IMR-90 (cell line): ENCODE measurements around the gene CRLF2. TPM values are rescaled to one million over a fixed set of nuclear protein-coding genes. Genes with fewer than 3 reads are reported as not detected.
"Not testable (repeated sequence)": the region's sequence is repeated elsewhere in the genome, so short reads cannot be mapped to it uniquely, and the experiment has no call there.

Experiments used
- ATAC-seq: fragments of 200-7000 bp; cut with Tn5 transposase; 2 replicates; pipeline ENCODE4 v1.9.1; 2020; ENCODE audit warnings: low read depth, mild to moderate bottlenecking, moderate library complexity
- BruUV-seq: library from RNA; stranded (reverse); fragments of 400-500 nt; replicated peaks from 2 replicates; lab custom pipeline; 2021; lab: Mats Ljungman, UMichigan
- CTCF ChIA-PET: fragments of 300-600 bp; formaldehyde crosslinking; extraction: SDS; loops from one replicate; lab custom pipeline; 2021; ENCODE audit warnings: antibody characterized with exemption; lab: Yijun Ruan, JAX
- POLR2A ChIA-PET: fragments of 300-600 bp; sonication (Branson Sonifier 250); formaldehyde crosslinking; loops from one replicate; lab custom pipeline; 2022; ENCODE audit warnings: antibody characterized with exemption; ENCODE audit not compliant: unreplicated experiment; lab: Charles Lee
- DNase-seq: peaks from one replicate; pipeline ENCODE4 v3.0.0; 2013
- H2AFZ ChIP-seq: replicated peaks from 2 replicates; pipeline ENCODE3; 2013; ENCODE audit warnings: low read length, mild to moderate bottlenecking; ENCODE audit not compliant: poor library complexity
- H2AK5ac ChIP-seq: 2 replicates; pipeline ENCODE4 v1.6.1; 2013; ENCODE audit warnings: low read depth, low read length, inconsistent platforms
- H2AK9ac ChIP-seq: replicated peaks from 2 replicates; pipeline ENCODE3; 2013; ENCODE audit warnings: mild to moderate bottlenecking, low read depth, low read length, moderate library complexity; ENCODE audit not compliant: poor library complexity
- H2BK120ac ChIP-seq: 2 replicates; pipeline ENCODE4 v1.6.1; 2013; ENCODE audit warnings: low read depth, low read length, inconsistent platforms
- H2BK15ac ChIP-seq: 3 replicates; pipeline ENCODE4 v1.6.1; 2013; ENCODE audit warnings: low read depth, low read length, inconsistent platforms
- H2BK20ac ChIP-seq: 2 replicates; pipeline ENCODE4 v1.6.1; 2013; ENCODE audit warnings: low read depth, mild to moderate bottlenecking, inconsistent platforms, low read length, moderate library complexity
- H2BK5ac ChIP-seq: 2 replicates; pipeline ENCODE4 v1.6.1; 2013; ENCODE audit warnings: mild to moderate bottlenecking, low read depth, low read length, inconsistent platforms; ENCODE audit not compliant: poor library complexity, severe bottlenecking
- H3K14ac ChIP-seq: replicated peaks from 2 replicates; pipeline ENCODE4 v1.6.1; 2013; ENCODE audit warnings: low read depth, low read length, inconsistent platforms
- H3K18ac ChIP-seq: 2 replicates; pipeline ENCODE4 v1.6.1; 2013; ENCODE audit warnings: low read depth, low read length, control low read depth
- H3K23ac ChIP-seq: 2 replicates; pipeline ENCODE4 v1.6.1; 2013; ENCODE audit warnings: low read depth, low read length, inconsistent platforms
- H3K27ac ChIP-seq: 2 replicates; pipeline ENCODE4 v1.5.1; 2013; ENCODE audit warnings: mild to moderate bottlenecking, control low read depth, low read length; ENCODE audit not compliant: insufficient read depth
- H3K27me3 ChIP-seq: 2 replicates; pipeline ENCODE4 v1.6.1; 2013; ENCODE audit warnings: low read length; ENCODE audit not compliant: control insufficient read depth, insufficient read depth
- H3K36me3 ChIP-seq: 2 replicates; pipeline ENCODE4 v1.6.1; 2013; ENCODE audit warnings: low read length, mixed read lengths; ENCODE audit not compliant: control insufficient read depth, insufficient read depth
- H3K4ac ChIP-seq: 2 replicates; pipeline ENCODE4 v1.6.1; 2013; ENCODE audit warnings: low read depth, low read length, inconsistent platforms
- H3K4me1 ChIP-seq: 2 replicates; pipeline ENCODE4 v1.6.1; 2013; ENCODE audit warnings: low read length, mixed read lengths; ENCODE audit not compliant: control insufficient read depth, insufficient read depth
- H3K4me2 ChIP-seq: 2 replicates; pipeline ENCODE4 v1.6.1; 2013; ENCODE audit warnings: low read depth, mild to moderate bottlenecking, control low read depth, low read length, moderate library complexity
- H3K4me3 ChIP-seq: 2 replicates; pipeline ENCODE4 v1.5.1; 2013; ENCODE audit warnings: low read depth, mild to moderate bottlenecking, control low read depth, low read length, moderate library complexity; ENCODE audit not compliant: insufficient read depth
- H3K56ac ChIP-seq: 2 replicates; pipeline ENCODE4 v1.6.1; 2013; ENCODE audit warnings: low read length, inconsistent platforms; ENCODE audit not compliant: insufficient read depth; ENCODE audit errors: extremely low read depth
- H3K79me1 ChIP-seq, 2 experiments: 2 replicates each; pipeline ENCODE4 v1.6.1; 2013; ENCODE audit warnings: low read length in 2 of 2, inconsistent platforms in 1 of 2, low read depth in 1 of 2
- H3K9ac ChIP-seq: 2 replicates; pipeline ENCODE4 v1.6.1; 2013; ENCODE audit warnings: low read depth, low read length, control low read depth
- H3K9me1 ChIP-seq: 2 replicates; pipeline ENCODE4 v1.6.1; 2013; ENCODE audit warnings: low read length, inconsistent platforms; ENCODE audit not compliant: insufficient read depth
- H3K9me3 ChIP-seq: 2 replicates; pipeline ENCODE4 v1.6.1; 2013; ENCODE audit warnings: low read length; ENCODE audit not compliant: control insufficient read depth, insufficient read depth
- H4K20me1 ChIP-seq: 2 replicates; pipeline ENCODE4 v1.6.1; 2013; ENCODE audit warnings: low read length, inconsistent platforms; ENCODE audit not compliant: insufficient read depth
- H4K5ac ChIP-seq: 2 replicates; pipeline ENCODE4 v1.6.1; 2013; ENCODE audit warnings: mild to moderate bottlenecking, low read depth, low read length, control low read depth
- H4K8ac ChIP-seq, 2 experiments: 2 replicates each; pipeline ENCODE4 v1.6.1; 2013; ENCODE audit warnings: low read depth in 2 of 2, low read length in 2 of 2, control low read depth in 1 of 2, inconsistent platforms in 1 of 2
- H4K91ac ChIP-seq: 2 replicates; pipeline ENCODE4 v1.6.1; 2013; ENCODE audit warnings: low read depth, low read length, inconsistent platforms; ENCODE audit not compliant: insufficient read depth
- WGBS, 2 experiments: methylation state at CpG; one replicate each; pipeline versions ENCODE4 v1.1.5 to v1.1.7; 2013; ENCODE audit warnings: missing lambda C conversion rate in 2 of 2; ENCODE audit not compliant: insufficient read length in 1 of 2; ENCODE audit errors: extremely low coverage in 2 of 2; 5-methylcytosine and 5-hydroxymethylcytosine counted together
- dilution Hi-C: fragments of 300-500 bp; cut with HindIII; formaldehyde crosslinking; loops from one replicate; pipeline ENCODE4 v1.14.3; 2018; ENCODE audit warnings: low sequenced_read_pairs; ENCODE audit not compliant: unreplicated experiment
- in situ Hi-C: fragments of 300-500 bp; cut with MboI; formaldehyde crosslinking; loops from 3 replicates; pipeline ENCODE4 v1.14.3; 2019; ENCODE audit warnings: low sequenced_read_pairs, inconsistent platforms, mixed read lengths
- intact Hi-C: fragments of 100-400 bp; cut with micrococcal nuclease; formaldehyde crosslinking; loops from 2 replicates; pipeline ENCODE4 v1.10.0; 2022
- polyA plus RNA-seq, 3 experiments: library from polyadenylated mRNA; depleted of rRNA; stranded (reverse); fragments of >200 nt; gene quantifications; 2 replicates each; pipeline ENCODE4 v1.2.3, GENCODE V29; 2012; ENCODE audit warnings: low replicate concordance in 1 of 3
- total RNA-seq: library from RNA; depleted of rRNA; stranded (reverse); fragments of >200 nt; gene quantifications from 2 replicates; pipeline ENCODE4 v1.2.3, GENCODE V29; 2012

The CRLF2 gene
- total and polyA plus RNA-seq, 2 of the 4 experiments (the other 2 are of a cell fraction), result not detected

DNA sequence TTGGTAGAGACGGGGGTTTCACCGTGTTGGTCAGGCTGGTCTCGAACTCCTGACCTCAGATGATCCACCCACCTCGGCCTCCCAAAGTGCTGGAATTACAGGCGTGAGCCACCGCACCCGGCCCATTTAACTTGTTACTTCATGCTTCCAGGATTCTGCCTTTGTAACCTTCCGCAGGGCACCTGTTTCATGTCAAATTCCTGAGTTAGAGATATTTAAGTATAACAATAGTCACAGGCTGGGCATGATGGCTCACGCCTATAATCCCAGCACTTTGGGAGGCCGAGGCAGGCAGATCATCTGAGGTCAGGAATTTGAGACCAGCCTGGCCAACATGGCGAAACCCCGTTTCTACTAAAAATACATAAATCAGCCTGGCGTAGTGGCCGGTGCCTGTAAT is 30.8 kb downstream of the CRLF2 start:
- H3K18ac ChIP-seq, H2BK5ac ChIP-seq, H3K27me3 ChIP-seq, H3K9ac ChIP-seq, H3K23ac ChIP-seq, BruUV-seq, DNase-seq, H3K56ac ChIP-seq, H3K9me1 ChIP-seq, H4K5ac ChIP-seq, H4K8ac ChIP-seq, dilution Hi-C loops, H2AK5ac ChIP-seq, POLR2A ChIA-PET, H3K79me1 ChIP-seq, H3K4me3 ChIP-seq, H3K4me1 ChIP-seq, H3K27ac ChIP-seq, H2AFZ ChIP-seq, H3K9me3 ChIP-seq, H2BK15ac ChIP-seq, H4K91ac ChIP-seq, H2AK9ac ChIP-seq, H2BK20ac ChIP-seq, CTCF ChIA-PET, H3K4me2 ChIP-seq, in situ Hi-C loops, ATAC-seq, intact Hi-C loops, H3K14ac ChIP-seq, H3K4ac ChIP-seq, H3K36me3 ChIP-seq, H4K20me1 ChIP-seq, H2BK120ac ChIP-seq: not testable (repeated sequence)
- 50% methylated on average over 2 of the region's 14 CpGs; no CpG with 5 or more reads in 1 of the 2 experiments for WGBS, 2 experiments
